ENCODE measurements around the gene CYS1.
"Not testable (repeated sequence)": the region's sequence is repeated elsewhere in the genome, so short reads cannot be mapped to it uniquely, and the experiment has no call there.

Gene CYS1, protein sequence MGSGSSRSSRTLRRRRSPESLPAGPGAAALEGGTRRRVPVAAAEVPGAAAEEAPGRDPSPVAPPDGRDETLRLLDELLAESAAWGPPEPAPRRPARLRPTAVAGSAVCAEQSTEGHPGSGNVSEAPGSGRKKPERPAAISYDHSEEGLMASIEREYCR

DNA sequence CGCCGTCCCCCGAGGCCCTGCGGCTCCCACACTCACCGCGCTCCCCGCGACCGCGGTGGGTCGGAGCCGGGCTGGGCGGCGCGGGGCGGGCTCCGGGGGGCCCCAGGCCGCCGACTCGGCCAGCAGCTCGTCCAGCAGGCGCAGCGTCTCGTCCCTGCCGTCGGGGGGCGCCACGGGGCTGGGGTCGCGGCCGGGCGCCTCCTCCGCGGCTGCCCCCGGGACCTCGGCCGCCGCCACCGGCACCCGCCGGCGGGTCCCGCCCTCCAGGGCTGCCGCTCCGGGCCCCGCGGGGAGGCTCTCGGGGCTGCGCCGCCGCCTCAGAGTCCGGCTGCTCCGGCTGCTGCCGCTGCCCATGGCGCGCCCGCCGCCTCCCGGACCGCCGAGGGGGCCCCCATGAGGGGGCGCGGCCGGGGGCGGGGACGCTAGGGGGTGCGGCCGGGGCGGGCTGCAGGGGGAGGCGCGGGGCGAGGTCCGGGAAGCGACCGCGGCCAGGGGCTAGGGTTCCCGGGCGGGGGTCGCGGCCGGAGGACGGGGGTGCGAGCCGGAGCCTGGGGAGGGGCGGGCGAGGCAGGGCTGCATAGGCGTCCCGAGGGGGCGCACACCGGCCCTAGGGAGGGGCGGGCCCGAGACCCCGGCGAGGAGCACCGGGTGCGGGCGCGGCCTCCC, at the start of gene CYS1:
CYS1 (minus strand) TSS at position 542 of the 666 bp plus-strand sequence; CDS start at position 354, 188 bp downstream.
- no peak for DNase-seq (ENCODE audit: low spot score)

DNA sequence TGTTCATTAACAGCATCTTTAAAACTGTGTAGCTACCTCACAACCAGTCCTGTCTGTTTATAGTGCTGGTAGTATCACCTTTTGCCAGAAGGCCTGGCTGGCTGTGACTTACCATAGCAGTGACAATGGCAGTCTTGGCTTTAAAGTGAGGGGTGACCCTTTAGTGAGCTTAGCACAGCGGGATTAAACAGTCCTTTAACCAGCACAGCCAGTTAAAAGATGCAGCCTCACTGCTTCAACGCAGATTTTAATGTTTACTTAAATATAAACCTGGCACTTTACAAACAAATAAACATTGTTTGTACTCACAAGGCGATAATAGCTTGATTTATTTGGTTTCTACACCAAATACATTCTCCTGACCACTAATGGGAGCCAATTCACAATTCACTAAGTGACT, 49.3 kb upstream of the CYS1 start:
- no peak for DNase-seq (ENCODE audit: low spot score)

DNA sequence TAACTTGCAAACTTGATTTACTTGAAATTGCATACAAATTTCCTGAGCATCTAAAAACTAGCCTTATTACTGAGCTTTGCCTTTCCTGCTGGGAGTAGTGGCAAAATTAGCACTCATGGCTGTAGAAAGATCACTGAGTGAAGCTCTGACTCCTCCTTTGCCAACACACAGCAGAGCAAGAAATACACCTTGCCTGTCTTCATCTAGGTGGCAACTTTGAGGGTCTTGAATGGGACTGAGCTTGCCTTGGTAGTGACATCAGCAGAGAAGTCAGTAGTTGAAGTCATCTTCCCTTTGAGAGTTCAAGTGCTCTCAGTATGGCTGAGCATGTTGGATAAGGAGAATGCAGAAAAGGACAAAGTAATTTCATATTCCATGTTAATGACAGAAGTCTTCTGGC, 48.2 kb upstream of the CYS1 start:
- no peak for DNase-seq (ENCODE audit: low spot score)

DNA sequence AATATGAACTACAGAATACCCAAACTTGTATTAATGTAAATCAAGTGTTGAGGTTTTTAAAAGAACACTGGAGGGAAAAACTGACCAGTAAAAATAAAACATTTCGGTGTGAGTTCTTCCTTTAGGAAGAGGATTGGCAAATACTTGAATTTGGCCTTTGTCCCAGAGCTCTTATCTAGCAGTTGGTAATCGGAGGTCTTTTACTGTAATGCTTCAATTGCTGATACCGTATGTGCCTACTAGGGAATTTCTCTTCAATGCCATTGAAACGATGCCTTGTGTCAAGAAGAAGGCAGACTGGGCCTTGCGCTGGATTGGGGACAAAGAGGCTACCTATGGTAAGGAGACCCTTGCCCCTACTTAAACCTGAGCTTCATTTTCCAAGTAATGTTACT, 46.4 kb upstream of the CYS1 start:
- no peak for DNase-seq (ENCODE audit: low spot score)

DNA sequence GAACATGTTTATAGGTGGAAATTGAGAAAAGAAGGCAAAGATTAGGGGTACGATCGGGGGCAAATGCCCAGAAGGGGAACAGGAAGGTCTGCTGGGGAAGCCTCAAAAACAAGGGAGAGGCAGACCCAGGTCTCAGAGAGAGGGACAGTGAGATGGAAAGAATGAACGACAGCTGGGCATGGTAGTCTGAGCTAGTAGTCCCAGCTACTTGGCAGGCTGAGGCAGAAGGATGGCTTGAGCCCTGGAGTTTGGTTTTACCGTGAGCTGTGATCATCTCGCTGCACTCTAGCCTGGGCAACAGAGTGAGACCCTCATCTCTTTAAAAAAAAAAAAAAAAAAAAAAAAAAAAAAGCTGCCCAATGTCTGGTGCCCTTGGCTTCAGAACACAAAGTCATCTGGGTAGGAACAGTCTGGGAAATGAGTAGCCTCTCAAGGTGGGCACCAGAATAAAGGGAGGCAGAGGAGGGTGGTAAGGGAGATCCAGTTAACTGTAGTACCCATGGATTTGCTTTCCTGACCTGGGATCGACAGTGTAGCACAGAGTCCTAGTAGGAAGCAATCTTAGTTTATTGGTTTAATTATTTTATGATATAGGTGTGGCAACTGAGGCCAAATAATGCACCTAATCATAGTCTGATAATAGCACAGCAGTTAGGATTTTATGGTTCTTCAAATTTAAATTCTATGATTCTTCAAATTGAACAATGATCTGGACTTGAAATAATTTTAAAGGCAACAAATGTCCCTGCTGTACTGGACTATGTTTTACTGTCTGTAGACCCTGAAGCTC, 45.8 kb upstream of the CYS1 start:
- no peak for DNase-seq (ENCODE audit: low spot score)

DNA sequence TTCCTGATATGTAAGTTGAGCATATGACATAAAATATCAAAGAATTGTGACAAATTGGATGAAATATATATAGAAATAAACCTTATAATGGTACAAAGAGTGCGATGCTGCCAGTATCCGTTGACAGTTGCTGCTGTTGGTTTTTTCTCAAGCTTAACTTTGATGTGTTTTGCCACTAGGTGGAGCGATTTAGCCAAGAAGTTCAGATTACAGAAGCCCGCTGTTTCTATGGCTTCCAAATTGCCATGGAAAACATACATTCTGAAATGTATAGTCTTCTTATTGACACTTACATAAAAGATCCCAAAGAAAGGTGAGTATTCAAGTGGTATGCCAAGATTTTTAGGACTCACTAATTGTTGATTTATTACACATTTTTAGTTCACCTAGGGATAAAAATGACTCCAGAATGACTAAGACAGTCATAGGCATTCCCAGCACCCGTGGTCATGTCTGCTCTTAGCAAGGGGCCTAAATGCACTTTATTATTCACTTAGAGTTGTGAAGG, 44.4 kb upstream of the CYS1 start:
- peak; percentile 71 for DNase-seq (ENCODE audit: low spot score)

DNA sequence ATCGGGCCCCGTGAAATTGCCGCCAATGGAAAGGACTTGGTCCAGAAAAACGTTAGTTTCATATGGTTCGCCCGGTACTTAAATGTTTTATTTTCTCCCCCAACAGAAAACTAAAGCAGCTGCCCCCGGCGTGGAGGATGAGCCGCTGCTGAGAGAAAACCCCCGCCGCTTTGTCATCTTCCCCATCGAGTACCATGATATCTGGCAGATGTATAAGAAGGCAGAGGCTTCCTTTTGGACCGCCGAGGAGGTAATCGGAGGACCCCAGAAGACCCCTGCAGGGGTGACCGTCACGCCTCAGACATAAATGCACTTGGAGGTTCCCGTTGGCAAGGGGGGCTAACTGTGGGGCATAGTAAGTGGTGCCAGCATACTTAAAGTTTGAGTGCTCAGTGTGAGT, 43.1 kb upstream of the CYS1 start:
- no peak for DNase-seq (ENCODE audit: low spot score)

DNA sequence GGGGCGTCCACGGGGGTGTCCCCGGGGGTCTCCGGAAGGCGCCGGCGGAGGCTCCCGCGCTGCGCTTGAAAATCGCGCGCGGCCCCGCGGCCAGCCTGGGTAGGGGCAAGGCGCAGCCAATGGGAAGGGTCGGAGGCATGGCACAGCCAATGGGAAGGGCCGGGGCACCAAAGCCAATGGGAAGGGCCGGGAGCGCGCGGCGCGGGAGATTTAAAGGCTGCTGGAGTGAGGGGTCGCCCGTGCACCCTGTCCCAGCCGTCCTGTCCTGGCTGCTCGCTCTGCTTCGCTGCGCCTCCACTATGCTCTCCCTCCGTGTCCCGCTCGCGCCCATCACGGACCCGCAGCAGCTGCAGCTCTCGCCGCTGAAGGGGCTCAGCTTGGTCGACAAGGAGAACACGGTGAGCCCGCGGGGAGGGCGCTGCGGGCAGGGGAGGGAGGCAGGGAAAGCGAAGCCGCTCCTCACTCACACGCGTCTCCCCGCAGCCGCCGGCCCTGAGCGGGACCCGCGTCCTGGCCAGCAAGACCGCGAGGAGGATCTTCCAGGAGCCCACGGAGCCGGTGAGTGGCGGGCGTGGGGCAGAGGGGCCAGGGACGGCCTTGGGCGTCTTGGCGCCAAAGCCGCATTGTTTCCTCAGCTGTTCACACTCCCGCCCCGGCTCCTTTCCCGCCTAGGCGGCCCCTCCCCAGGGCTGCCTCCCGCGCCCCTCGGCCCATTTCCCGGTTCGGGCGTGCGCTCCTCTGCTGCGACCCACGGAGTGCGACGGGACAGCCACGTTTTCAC, 42.5 kb upstream of the CYS1 start, which contains the start of gene RRM2:
RRM2 (plus strand) TSS at position 240 of the 781 bp plus-strand sequence; CDS start at position 300, 60 bp downstream.
- peak; percentile 88 for DNase-seq (ENCODE audit: low spot score)

DNA sequence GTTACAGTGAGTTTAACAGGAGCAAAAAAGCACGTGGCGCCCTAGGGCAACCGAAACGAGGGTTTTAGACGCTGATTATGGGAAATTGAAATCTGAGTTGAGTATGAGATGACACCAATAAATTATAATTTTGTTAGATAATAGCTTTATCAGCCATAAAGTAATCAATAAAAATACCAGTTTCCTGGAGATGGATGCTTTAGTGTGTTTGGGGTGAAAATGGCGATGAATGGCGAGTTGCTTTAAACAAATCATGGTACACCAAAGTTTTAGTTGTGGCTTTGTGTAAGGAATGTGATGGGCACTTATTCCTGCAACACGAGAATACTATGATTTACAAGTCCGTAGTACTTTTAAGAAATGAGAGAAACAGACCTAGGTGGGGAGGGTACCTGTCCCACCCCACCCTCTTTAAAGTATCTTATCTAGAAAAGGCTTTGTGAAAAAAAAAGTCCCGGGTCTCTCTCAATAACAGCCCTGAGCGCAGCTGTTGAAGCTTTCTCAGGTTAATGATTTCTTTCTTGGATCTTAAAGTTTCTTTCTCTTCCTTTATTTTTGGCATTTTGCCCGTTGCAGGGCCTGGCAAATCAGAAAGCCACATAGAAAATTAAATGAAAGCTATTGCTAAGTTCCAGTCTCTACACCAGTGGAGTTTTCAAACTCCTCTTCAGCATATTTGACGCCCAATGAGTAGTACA, 40.8 kb upstream of the CYS1 start:
- DNase-seq (ENCODE audit: low spot score), result no peak

DNA sequence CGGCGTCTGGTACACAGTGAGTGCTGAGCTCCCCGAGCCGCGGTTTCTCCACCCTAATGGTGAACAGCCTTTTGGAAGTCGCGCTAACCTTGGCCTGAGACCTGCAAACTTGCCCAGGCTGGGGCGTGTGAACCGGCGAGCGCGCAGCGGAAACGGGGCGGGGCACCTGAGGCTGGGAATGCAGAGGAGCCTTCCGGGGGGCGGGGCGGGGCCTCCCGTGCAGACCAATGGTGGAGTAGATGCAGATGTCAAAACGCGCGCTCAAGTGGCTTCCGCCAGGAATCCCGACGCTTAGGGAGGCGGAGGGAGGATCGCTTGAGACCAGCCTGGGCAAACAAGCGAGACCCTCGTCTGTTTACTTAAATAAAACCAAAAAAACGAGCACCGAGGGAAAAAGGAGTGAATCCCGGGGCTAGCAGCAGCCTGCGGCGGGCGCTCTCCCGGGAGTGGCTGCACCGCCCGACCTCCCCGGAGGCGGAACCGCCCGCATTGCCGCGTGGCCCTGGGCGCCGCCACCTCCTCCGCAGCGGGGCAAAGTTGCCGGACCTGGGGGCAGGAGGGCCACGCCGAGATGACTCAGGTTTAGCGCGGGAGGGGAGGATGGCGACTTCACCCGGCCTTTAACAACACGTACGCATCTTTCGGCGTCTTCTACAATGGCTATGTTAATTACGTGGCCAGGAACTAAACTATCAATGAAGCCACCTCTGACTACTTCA, 40.1 kb upstream of the CYS1 start:
- DNase-seq (ENCODE audit: low spot score), result peak; percentile 89

DNA sequence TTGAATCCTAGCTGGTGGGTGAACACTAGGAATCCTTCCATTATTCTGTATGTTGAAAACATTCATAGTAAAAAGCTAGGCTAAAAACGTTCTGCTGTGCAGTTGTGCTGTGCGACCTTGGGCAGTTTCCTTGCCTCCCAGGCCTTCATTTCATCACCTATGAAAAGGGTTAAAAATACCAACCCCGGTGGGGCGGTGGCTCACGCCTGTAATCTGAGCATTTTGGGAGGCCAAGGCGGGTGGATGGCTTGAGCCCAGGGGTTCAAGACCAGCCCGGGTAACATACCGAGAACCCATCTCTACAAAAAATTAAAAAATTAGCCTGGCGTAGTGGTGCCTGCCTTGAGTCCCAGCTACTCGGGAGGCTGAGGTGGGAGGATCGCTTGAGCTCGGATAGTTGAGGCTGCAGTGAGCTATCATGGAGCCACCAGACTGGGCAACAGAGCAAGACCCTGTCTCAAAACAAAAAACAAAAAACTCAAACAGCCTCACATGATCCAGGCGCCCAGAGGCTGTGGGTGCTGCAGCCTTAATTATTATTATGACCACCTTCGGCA, 39.5 kb upstream of the CYS1 start:
- no peak for DNase-seq (ENCODE audit: low spot score)

DNA sequence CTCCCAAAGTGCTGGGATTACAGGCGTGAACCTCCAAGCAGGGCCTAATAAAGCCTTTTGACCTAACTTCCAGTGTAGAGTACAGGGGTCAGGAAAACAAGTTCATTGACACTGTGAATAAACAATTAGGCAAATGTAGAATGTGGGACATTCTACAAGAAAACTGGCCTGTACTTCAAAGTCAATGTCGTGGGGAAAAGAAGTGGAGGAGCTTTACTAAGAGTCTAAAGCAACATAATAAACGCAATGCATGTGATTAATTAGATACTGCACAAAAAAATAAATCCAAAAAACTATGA, 38.8 kb upstream of the CYS1 start:
- no peak for DNase-seq (ENCODE audit: low spot score)

DNA sequence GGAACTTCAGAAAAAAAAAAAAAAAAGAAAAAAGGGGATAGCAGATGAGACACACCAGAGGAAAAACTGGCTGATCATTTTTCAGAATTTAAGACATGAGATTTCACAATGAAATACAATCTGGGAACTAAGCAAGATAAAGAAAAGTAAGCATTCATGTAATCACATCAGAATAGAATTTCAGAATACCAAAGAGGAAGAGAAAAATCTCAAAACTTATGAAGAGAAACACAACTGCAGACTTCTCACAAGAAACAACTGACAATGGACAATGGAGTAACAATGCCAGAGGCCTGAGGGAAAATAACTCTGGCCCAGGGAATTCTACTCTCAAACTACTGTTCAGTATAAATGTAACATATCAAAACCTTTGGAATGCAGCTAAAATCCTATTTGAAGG, 29.1 kb upstream of the CYS1 start:
- DNase-seq (ENCODE audit: low spot score), result no peak

DNA sequence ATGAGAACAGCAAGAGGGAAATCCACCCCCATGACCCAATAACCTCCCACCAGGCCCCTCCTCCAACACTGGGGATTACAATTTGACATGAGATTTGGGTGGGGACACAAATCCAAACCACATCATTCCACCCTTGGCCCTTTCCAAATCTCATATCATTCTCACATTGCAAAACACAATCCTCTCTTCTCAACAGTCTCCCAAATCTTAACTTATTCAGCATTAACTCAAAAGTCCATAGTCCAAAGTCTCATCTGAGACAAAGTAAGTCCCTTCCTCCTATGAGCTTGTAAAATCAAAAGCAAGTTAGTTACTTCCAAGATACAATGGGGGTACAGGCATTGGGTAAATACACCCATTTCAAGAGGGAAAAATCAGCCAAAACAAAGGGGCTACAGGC, 24.7 kb upstream of the CYS1 start:
- not testable (repeated sequence) for DNase-seq (ENCODE audit: low spot score)

DNA sequence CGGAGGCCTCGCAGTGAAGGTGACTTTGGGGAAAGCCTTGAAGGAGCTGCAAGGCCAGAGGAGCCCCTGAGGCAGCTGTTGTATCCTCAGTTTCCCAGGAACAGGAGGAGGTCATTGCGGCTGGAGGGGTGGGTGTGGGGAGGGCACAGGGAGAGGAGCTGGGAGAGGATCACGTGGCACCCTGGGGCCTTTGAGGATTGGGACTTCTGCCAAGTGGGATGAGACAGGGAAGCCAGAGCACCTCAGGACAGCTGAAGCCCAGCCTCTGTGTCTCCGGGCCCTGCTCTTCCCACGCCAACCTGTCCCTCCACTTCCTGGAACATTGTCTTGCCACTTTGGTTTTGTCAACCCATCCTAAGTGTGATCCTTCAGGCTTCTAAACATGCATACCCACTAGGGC, 23.0 kb upstream of the CYS1 start:
- DNase-seq (ENCODE audit: low spot score), result no peak

DNA sequence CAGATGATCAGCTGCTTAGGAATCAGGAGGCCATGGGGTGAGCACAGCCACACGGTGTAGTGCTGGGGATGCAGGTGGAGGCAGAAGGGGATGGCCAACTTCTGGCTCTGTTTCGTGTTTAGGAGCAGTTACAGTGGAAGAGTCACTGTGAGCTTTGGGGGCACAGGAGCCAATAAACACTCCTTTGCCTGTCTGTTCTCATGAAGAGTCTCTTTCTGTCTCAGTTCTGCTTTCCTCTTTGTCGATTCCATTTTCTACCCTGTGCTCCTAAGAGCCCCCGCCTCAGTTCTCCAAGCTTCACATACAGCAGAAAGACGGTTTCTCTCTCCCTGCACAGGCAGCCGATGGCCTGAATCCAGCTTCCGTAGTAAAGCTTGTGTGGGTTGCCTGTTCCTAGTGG, 21.3 kb upstream of the CYS1 start:
- DNase-seq (ENCODE audit: low spot score), result no peak

DNA sequence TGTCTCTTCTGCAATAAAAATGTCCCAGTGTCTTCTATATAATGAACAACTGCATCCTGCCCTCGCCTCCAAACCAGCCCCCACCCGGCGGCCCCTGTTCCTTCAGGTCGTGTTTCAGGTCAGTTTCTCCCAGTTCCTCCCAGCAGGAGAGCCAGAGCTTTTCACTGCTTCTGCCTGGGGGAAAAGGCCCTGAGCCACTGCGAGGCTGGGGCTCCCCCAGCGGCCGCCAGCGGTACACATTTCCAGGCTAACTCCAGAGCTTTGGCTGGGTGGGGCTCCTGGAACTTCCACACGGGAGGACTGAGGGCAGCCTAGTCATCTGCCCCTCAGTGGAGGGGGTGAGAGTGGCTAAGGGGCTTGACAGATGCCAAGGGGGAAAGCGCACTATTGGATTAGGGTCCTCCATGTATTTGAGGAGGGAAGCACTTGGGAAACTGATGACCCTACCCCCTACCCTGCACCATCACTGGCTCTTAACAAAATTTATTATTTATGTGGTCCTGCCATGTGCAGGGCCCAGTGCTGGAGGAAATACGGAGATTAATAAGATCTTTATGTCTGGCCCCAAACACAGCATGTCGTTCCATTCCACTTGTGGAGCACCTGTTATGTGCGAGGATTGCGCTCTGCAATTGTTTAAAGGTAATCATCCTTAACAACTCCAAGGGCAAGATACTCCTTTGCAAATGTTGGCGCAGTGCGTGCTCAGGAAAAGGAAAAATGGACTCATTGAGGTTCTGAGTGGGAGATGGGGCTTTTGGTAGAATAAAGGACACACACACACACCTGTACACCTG, 17.3 kb upstream of the CYS1 start:
- DNase-seq (ENCODE audit: low spot score), result no peak

DNA sequence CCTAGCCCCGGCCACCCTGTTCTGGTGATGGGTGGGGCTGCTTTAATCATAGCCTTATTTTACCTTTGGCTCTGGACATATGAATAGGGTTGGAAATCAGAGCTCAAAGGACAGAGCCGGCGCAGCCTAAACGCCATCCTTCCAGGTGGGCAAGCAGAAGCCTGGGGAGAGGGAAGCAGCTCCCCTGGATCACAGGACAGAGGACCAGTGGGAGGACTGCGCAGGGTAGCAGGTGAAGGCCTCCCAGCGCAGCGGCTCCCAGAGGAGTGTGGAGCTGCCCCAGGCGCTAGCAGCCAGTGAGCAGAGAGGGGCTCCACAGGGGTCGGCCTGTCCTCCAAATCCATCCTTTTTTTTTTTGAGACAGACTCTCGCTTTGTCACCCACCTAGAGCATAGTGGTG, 16.4 kb upstream of the CYS1 start:
- DNase-seq (ENCODE audit: low spot score), result no peak

DNA sequence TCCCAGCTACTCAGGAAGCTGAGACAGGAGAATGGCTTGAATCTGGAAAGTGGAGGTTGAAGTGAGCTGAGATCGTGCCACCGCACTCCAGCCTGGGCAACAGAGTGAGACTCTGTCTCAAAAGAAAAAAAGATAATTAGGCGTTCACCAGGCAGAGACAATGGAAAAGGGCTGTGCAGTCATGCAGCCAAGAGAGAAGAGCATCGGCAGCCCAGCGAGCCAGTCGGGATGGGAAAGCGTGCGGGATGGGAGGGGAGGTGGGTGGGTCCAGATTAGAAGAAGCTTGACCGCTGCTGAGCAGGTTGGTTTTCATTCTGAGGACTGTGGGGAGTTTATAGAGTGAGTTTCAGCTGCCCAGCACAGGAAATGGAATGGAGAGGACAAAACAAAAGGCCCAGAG, 15.0 kb upstream of the CYS1 start:
- DNase-seq (ENCODE audit: low spot score), result no peak

DNA sequence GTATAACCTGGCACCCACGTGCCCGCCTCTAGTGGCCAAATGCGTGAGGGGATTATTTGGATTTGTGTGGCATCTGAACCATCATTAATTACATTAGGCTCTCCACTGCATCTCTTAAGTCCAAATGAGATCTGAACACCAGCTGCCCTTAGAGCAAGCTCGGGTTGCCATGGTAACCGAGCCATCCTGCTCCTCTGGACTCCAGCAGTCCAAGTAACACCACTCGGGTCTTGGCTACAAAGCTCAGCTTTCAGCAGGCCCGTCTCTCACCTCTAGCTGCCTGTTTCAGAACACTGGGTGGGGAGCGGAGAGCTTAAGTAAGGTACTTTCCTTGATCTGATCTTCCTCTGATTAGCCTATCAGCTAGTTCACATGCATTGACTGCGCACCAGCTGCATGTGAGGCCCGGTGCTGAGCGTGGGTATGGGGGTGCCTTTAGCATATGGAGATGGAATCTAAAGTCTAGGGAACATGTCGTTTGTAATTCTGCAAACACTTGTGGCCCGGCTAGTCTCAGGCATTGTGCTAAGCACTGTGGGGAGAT, 14.1 kb upstream of the CYS1 start:
- DNase-seq (ENCODE audit: low spot score), result no peak

Measured in CD4-positive, alpha-beta T cell treated with Interleukin-6 at 100 ng/mL for 8 hours (primary cell).